ENCODE data around the gene MYCL. TPM values are rescaled to one million over a fixed set of nuclear protein-coding genes. Genes with fewer than 3 reads are reported as not detected.

MYCL gene
- total RNA-seq (under 1 TPM; 0.19 to 0.20 TPM), polyA plus RNA-seq (not detected)

- intact Hi-C loops (cut with micrococcal nuclease) = loop anchor here (1.0 to 5.0 kb wide), 4 partner anchors 19 to 296 kb away; partner anchors contain the start of gene TRIT1
- no peaks in the 10 kb centered on the region for H3K36me3 ChIP-seq (ENCODE audit: insufficient read depth, low read length)
- H3K27me3 ChIP-seq (ENCODE audit: insufficient read depth, low read length) = peaks cover 9% of the 10 kb centered on the region
- DNase-seq = peak; percentile 59 to 68 (median 63)
- H3K4me1 Mint-ChIP-seq = peaks cover 0 to 11% (median 4%) of the 10 kb centered on the region in 4 donors
- H3K36me3 Mint-ChIP-seq = no peaks in the 10 kb centered on the region
- no peaks in the 10 kb centered on the region for H3K9me3 ChIP-seq (ENCODE audit: control insufficient read depth in 1 of 2, low read length in 2 of 2)
- ChIA-PET POLR2A (ENCODE audit: partially characterized antibody) (interaction anchor here (1.0 to 2.6 kb wide), 3 partner anchors 18 to 85 kb away, joined by 3 to 21 read pairs (median 3); partner anchors contain the start of gene TRIT1), CTCF (ENCODE audit: partially characterized antibody) (interaction anchor here (0.7 to 9.3 kb wide), 40 partner anchors 8 to 295 kb away, joined by 3 to 135 read pairs (median 4); partner anchors contain the start of gene CAP1)
- H3K27ac ChIP-seq (ENCODE audit: low read depth, low read length) = no peak within 1 kb of the TSS
- H3K27ac Mint-ChIP-seq = no peak within 1 kb of the TSS
- H3K27me3 Mint-ChIP-seq = peaks cover 21 to 39% of the 10 kb centered on the region in 2 donors
- H3K4me1 ChIP-seq (ENCODE audit: insufficient read depth, low read length) = peaks cover 9% of the 10 kb centered on the region
- peaks cover 0 to 2% (median 0%) of the 10 kb centered on the region in 8 donors for H3K9me3 Mint-ChIP-seq
- H3K4me3 Mint-ChIP-seq = peak within 1 kb of the TSS; percentile 72 to 84 (median 78)
- H3K4me3 ChIP-seq (ENCODE audit: low read length in 2 of 2) = peak within 1 kb of the TSS; percentile 23 to 58
These were observed at the start of gene MYCL for GRCh38 chr1:39901714-39902459. TSS of gene MYCL (minus strand) at chr1:39901917. CDS start at chr1:39901434, 483 bp downstream.

DNA sequence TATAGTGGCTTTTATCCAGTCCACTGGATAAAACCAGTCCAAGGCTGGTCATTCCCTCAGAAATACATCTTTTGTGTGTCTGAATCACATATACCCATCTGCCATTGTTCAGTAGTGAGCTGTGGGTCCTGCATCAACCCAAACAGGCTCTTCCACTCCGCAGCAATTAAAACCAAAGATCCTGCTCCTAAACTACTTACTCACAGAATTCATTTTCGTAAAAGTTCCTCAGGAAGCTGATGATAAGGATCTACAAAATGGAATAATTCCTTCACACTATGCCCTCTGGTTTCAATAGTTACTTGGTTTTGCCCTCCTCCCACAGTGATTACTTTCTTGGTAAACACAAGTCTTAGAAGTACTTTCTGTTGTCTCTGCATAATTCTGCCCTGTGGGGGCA, 48.2 kb upstream of the MYCL start:
- Histone ChIP-seq H3K4me3 (ENCODE audit: low read length in 2 of 2) (no peak overlapping the region), H3K27ac (ENCODE audit: low read depth, low read length) (no peak overlapping the region), H3K9me3 (ENCODE audit: control insufficient read depth in 1 of 2, low read length in 2 of 2) (no peaks in the 10 kb centered on the region), H3K4me1 (ENCODE audit: insufficient read depth, low read length) (peaks cover 3% of the 10 kb centered on the region), H3K36me3 (ENCODE audit: insufficient read depth, low read length) (no peaks in the 10 kb centered on the region), H3K27me3 (ENCODE audit: insufficient read depth, low read length) (no peaks in the 10 kb centered on the region)
- Mint-ChIP-seq H3K4me1 (peaks cover 0 to 9% (median 2%) of the 10 kb centered on the region in 4 donors), H3K9me3 (no peaks in the 10 kb centered on the region), H3K27ac (no peak overlapping the region), H3K36me3 (no peaks in the 10 kb centered on the region), H3K4me3 (no peak overlapping the region), H3K27me3 (peaks cover 2 to 4% of the 10 kb centered on the region in 2 donors)
- ChIA-PET POLR2A (ENCODE audit: partially characterized antibody) (no interaction called here), CTCF (ENCODE audit: partially characterized antibody) (interaction anchor here (1.3 kb wide), 1 partner anchor 21 kb away, joined by 3 read pairs; no protein-coding TSS in a partner anchor)
- intact Hi-C loops (cut with micrococcal nuclease) = no loop called here
- no peak for DNase-seq

GRCh38 chr1:39947260-39947659, 45.5 kb upstream of the MYCL start:
- Mint-ChIP-seq H3K4me3 (no peak overlapping the region), H3K4me1 (peaks cover 0 to 2% (median 0%) of the 10 kb centered on the region in 4 donors), H3K27ac (no peak overlapping the region), H3K27me3 (peaks cover 4% of the 10 kb centered on the region in 2 donors), H3K9me3 (no peaks in the 10 kb centered on the region), H3K36me3 (no peaks in the 10 kb centered on the region)
- Histone ChIP-seq H3K4me1 (ENCODE audit: insufficient read depth, low read length) (no peaks in the 10 kb centered on the region), H3K9me3 (ENCODE audit: control insufficient read depth in 1 of 2, low read length in 2 of 2) (no peaks in the 10 kb centered on the region), H3K4me3 (ENCODE audit: low read length in 2 of 2) (no peak overlapping the region), H3K36me3 (ENCODE audit: insufficient read depth, low read length) (no peaks in the 10 kb centered on the region), H3K27ac (ENCODE audit: low read depth, low read length) (no peak overlapping the region), H3K27me3 (ENCODE audit: insufficient read depth, low read length) (no peaks in the 10 kb centered on the region)
- no peak for DNase-seq
- CTCF ChIA-PET (ENCODE audit: partially characterized antibody) = no interaction called here
- intact Hi-C loops (cut with micrococcal nuclease) = no loop called here
- POLR2A ChIA-PET (ENCODE audit: partially characterized antibody) = no interaction called here

GRCh38 chr1:39946216-39946615, 44.5 kb upstream of the MYCL start:
- DNase-seq = no peak
- Mint-ChIP-seq H3K27me3 (peaks cover 4% of the 10 kb centered on the region in 2 donors), H3K36me3 (no peaks in the 10 kb centered on the region), H3K9me3 (no peaks in the 10 kb centered on the region), H3K27ac (no peak overlapping the region), H3K4me3 (no peak overlapping the region), H3K4me1 (peaks cover 0 to 2% (median 0%) of the 10 kb centered on the region in 4 donors)
- Histone ChIP-seq H3K4me1 (ENCODE audit: insufficient read depth, low read length) (no peaks in the 10 kb centered on the region), H3K9me3 (ENCODE audit: control insufficient read depth in 1 of 2, low read length in 2 of 2) (no peaks in the 10 kb centered on the region), H3K4me3 (ENCODE audit: low read length in 2 of 2) (no peak overlapping the region), H3K27me3 (ENCODE audit: insufficient read depth, low read length) (no peaks in the 10 kb centered on the region), H3K27ac (ENCODE audit: low read depth, low read length) (no peak overlapping the region), H3K36me3 (ENCODE audit: insufficient read depth, low read length) (no peaks in the 10 kb centered on the region)
- ChIA-PET CTCF (ENCODE audit: partially characterized antibody) (no interaction called here), POLR2A (ENCODE audit: partially characterized antibody) (no interaction called here)
- intact Hi-C loops (cut with micrococcal nuclease) = no loop called here

GRCh38 chr1:39944410-39945112, 42.8 kb upstream of the MYCL start:
- H3K27ac ChIP-seq (ENCODE audit: low read depth, low read length) = no peak overlapping the region
- H3K4me1 Mint-ChIP-seq = peaks cover 0 to 2% (median 0%) of the 10 kb centered on the region in 4 donors
- no peak for DNase-seq
- no peaks in the 10 kb centered on the region for H3K4me1 ChIP-seq (ENCODE audit: insufficient read depth, low read length)
- ChIA-PET CTCF (ENCODE audit: partially characterized antibody) (interaction anchor here (0.6 kb wide), 1 partner anchor 483 kb away, joined by 3 read pairs; no protein-coding TSS in a partner anchor), POLR2A (ENCODE audit: partially characterized antibody) (no interaction called here)
- no peaks in the 10 kb centered on the region for H3K27me3 ChIP-seq (ENCODE audit: insufficient read depth, low read length)
- H3K27ac Mint-ChIP-seq = no peak overlapping the region
- H3K9me3 ChIP-seq (ENCODE audit: control insufficient read depth in 1 of 2, low read length in 2 of 2) = no peaks in the 10 kb centered on the region
- no peak overlapping the region for H3K4me3 Mint-ChIP-seq
- intact Hi-C loops (cut with micrococcal nuclease) = no loop called here
- H3K27me3 Mint-ChIP-seq = peaks cover 4% of the 10 kb centered on the region in 2 donors
- H3K9me3 Mint-ChIP-seq = no peaks in the 10 kb centered on the region
- H3K36me3 ChIP-seq (ENCODE audit: insufficient read depth, low read length) = no peaks in the 10 kb centered on the region
- no peaks in the 10 kb centered on the region for H3K36me3 Mint-ChIP-seq
- H3K4me3 ChIP-seq (ENCODE audit: low read length in 2 of 2) = no peak overlapping the region

- Mint-ChIP-seq H3K27ac (no peak overlapping the region), H3K4me1 (peaks cover 0 to 2% (median 0%) of the 10 kb centered on the region in 4 donors), H3K4me3 (no peak overlapping the region), H3K36me3 (no peaks in the 10 kb centered on the region), H3K27me3 (peaks cover 2 to 4% of the 10 kb centered on the region in 2 donors), H3K9me3 (no peaks in the 10 kb centered on the region)
- CTCF ChIA-PET (ENCODE audit: partially characterized antibody) = interaction anchor here (1.5 kb wide), 1 partner anchor 28 kb away, joined by 4 read pairs; no protein-coding TSS in a partner anchor
- DNase-seq = no peak
- Histone ChIP-seq H3K27me3 (ENCODE audit: insufficient read depth, low read length) (no peaks in the 10 kb centered on the region), H3K27ac (ENCODE audit: low read depth, low read length) (no peak overlapping the region), H3K9me3 (ENCODE audit: control insufficient read depth in 1 of 2, low read length in 2 of 2) (no peaks in the 10 kb centered on the region), H3K36me3 (ENCODE audit: insufficient read depth, low read length) (no peaks in the 10 kb centered on the region), H3K4me3 (ENCODE audit: low read length in 2 of 2) (no peak overlapping the region), H3K4me1 (ENCODE audit: insufficient read depth, low read length) (no peaks in the 10 kb centered on the region)
- POLR2A ChIA-PET (ENCODE audit: partially characterized antibody) = no interaction called here
- intact Hi-C loops (cut with micrococcal nuclease) = no loop called here
These were observed 42.0 kb upstream of the MYCL start for GRCh38 chr1:39943471-39944290.
